ENCODE data around the gene SARS1. TPM values are rescaled to one million over a fixed set of nuclear protein-coding genes. Genes with fewer than 3 reads are reported as not detected.
"Not testable (repeated sequence)": the region's sequence is repeated elsewhere in the genome, so short reads cannot be mapped to it uniquely, and the experiment has no call there.

SARS1 gene, protein sequence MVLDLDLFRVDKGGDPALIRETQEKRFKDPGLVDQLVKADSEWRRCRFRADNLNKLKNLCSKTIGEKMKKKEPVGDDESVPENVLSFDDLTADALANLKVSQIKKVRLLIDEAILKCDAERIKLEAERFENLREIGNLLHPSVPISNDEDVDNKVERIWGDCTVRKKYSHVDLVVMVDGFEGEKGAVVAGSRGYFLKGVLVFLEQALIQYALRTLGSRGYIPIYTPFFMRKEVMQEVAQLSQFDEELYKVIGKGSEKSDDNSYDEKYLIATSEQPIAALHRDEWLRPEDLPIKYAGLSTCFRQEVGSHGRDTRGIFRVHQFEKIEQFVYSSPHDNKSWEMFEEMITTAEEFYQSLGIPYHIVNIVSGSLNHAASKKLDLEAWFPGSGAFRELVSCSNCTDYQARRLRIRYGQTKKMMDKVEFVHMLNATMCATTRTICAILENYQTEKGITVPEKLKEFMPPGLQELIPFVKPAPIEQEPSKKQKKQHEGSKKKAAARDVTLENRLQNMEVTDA
- total RNA-seq: 87.7 TPM

GRCh38 chr1:109213824-109214693 lies at the start of gene SARS1:
Gene SARS1 (plus strand): TSS chr1:109213918. CDS start chr1:109213993, 75 bp downstream.
- Histone ChIP-seq H3K27me3 (ENCODE audit: control insufficient read depth in 3 of 3, insufficient read depth in 3 of 3, low read length in 3 of 3) (no peaks in the 10 kb centered on the region), H3K4me3 (ENCODE audit: low read length in 3 of 3) (peak within 1 kb of the TSS; percentile 98 to 100 (median 100)), H3K9ac (ENCODE audit: low read depth in 1 of 3, low read length in 3 of 3) (peak within 1 kb of the TSS; percentile 92 to 94 (median 92)), H3K9me3 (ENCODE audit: control insufficient read depth in 3 of 3, low read length in 3 of 3) (no peaks in the 10 kb centered on the region), H3K36me3 (ENCODE audit: control insufficient read depth in 3 of 3, insufficient read depth in 3 of 3, low read length in 3 of 3) (no peaks in the 10 kb centered on the region), H3K4me1 (ENCODE audit: control insufficient read depth in 3 of 3, insufficient read depth in 3 of 3, low read length in 3 of 3) (peaks cover 5 to 29% (median 18%) of the 10 kb centered on the region in 3 donors), H3K27ac (ENCODE audit: low read depth, low read length) (peak within 1 kb of the TSS; percentile 91)

DNA sequence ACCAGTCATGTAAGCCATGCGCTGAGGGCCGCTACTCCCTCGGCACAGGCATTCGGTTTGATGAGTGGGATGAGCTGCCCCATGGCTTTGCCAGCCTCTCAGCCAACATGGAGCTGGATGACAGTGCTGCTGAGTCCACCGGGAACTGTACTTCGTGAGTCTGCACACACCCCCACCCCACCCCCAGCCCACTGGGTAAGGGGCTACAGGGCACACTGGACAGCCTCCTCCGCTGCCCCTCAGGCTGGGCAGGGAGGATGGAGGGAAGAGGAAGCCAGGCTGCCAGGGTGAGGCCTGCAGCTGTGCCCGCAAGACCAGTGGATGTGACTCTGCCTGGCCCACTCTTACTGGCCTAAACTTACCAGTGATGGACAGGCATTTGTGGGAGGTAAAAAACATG lies 49.2 kb upstream of the SARS1 start:
- Histone ChIP-seq H3K9me3 (ENCODE audit: control insufficient read depth in 3 of 3, low read length in 3 of 3) (no peaks in the 10 kb centered on the region), H3K4me3 (ENCODE audit: low read length in 3 of 3) (no peak overlapping the region), H3K36me3 (ENCODE audit: control insufficient read depth in 3 of 3, insufficient read depth in 3 of 3, low read length in 3 of 3) (no peaks in the 10 kb centered on the region), H3K27ac (ENCODE audit: low read depth, low read length) (no peak overlapping the region), H3K9ac (ENCODE audit: low read depth in 1 of 3, low read length in 3 of 3) (no peak overlapping the region), H3K4me1 (ENCODE audit: control insufficient read depth in 3 of 3, insufficient read depth in 3 of 3, low read length in 3 of 3) (peaks cover 2 to 8% (median 5%) of the 10 kb centered on the region in 3 donors), H3K27me3 (ENCODE audit: control insufficient read depth in 3 of 3, insufficient read depth in 3 of 3, low read length in 3 of 3) (no peaks in the 10 kb centered on the region)

GRCh38 chr1:109167001-109167506 lies 46.7 kb upstream of the SARS1 start:
- peaks cover 0 to 3% (median 3%) of the 10 kb centered on the region in 3 donors for H3K4me1 ChIP-seq (ENCODE audit: control insufficient read depth in 3 of 3, insufficient read depth in 3 of 3, low read length in 3 of 3)
- no peak overlapping the region for H3K9ac ChIP-seq (ENCODE audit: low read depth in 1 of 3, low read length in 3 of 3)
- H3K27ac ChIP-seq (ENCODE audit: low read depth, low read length): no peak overlapping the region
- H3K36me3 ChIP-seq (ENCODE audit: control insufficient read depth in 3 of 3, insufficient read depth in 3 of 3, low read length in 3 of 3): no peaks in the 10 kb centered on the region
- no peaks in the 10 kb centered on the region for H3K9me3 ChIP-seq (ENCODE audit: control insufficient read depth in 3 of 3, low read length in 3 of 3)
- H3K4me3 ChIP-seq (ENCODE audit: low read length in 3 of 3): no peak overlapping the region
- H3K27me3 ChIP-seq (ENCODE audit: control insufficient read depth in 3 of 3, insufficient read depth in 3 of 3, low read length in 3 of 3): no peaks in the 10 kb centered on the region

DNA sequence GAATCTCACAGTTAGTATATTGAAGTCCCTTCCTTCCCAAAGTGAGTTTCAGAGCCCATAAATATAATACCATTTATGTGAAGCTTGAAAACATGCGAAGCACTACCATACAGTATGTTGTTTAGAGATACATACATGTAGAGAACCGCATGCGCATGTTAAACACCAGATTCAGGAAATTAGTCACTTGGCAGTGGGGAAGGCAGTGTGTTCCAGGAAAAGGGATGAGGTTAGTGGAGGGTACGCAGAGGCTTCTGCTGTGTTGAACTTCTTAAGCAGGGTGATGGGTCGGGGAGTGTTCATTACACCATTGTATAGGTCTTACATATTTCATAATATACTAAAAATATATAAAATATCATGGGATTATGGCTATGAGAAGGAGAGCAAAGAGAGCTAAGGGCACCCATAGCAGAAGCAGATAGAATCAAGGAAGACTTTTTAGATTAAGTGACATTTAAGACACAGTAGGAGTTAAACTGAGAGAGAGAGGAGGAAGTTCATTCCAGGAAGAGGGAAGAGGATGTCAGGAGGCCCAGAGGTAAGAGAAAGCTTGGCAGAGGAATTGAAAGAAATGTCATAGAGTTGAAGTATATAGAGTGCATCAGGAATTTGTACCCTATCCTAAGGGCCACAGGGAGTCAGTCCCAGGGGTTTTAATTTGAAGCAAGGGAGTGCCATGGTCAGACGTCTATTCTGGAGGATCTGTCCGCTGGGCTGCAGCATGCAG lies 43.5 kb upstream of the SARS1 start:
- Histone ChIP-seq H3K36me3 (ENCODE audit: control insufficient read depth in 3 of 3, insufficient read depth in 3 of 3, low read length in 3 of 3) (no peaks in the 10 kb centered on the region), H3K27ac (ENCODE audit: low read depth, low read length) (no peak overlapping the region), H3K9ac (ENCODE audit: low read depth in 1 of 3, low read length in 3 of 3) (no peak overlapping the region), H3K9me3 (ENCODE audit: control insufficient read depth in 3 of 3, low read length in 3 of 3) (no peaks in the 10 kb centered on the region), H3K4me1 (ENCODE audit: control insufficient read depth in 3 of 3, insufficient read depth in 3 of 3, low read length in 3 of 3) (no peaks in the 10 kb centered on the region), H3K4me3 (ENCODE audit: low read length in 3 of 3) (no peak overlapping the region), H3K27me3 (ENCODE audit: control insufficient read depth in 3 of 3, insufficient read depth in 3 of 3, low read length in 3 of 3) (no peaks in the 10 kb centered on the region)

DNA sequence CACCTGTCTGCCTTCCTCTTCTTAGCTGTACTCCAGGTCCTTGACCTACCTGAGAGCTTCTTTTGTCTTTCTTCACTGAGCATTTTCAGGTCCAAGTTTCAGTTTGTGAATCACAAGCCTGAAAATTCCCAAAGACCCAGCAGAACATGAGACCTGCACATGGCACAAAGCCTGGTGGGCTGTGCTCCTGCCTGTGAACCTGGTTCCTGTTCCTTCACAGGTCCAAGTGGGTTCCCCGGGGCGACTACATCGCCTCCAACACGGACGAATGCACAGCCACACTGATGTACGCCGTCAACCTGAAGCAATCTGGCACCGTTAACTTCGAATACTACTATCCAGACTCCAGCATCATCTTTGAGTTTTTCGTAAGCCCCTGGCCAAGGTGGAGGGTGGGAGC lies 42.1 kb upstream of the SARS1 start:
- no peaks in the 10 kb centered on the region for H3K36me3 ChIP-seq (ENCODE audit: control insufficient read depth in 3 of 3, insufficient read depth in 3 of 3, low read length in 3 of 3)
- no peak overlapping the region for H3K9ac ChIP-seq (ENCODE audit: low read depth in 1 of 3, low read length in 3 of 3)
- no peak overlapping the region for H3K4me3 ChIP-seq (ENCODE audit: low read length in 3 of 3)
- no peak overlapping the region for H3K27ac ChIP-seq (ENCODE audit: low read depth, low read length)
- H3K4me1 ChIP-seq (ENCODE audit: control insufficient read depth in 3 of 3, insufficient read depth in 3 of 3, low read length in 3 of 3): no peaks in the 10 kb centered on the region
- no peaks in the 10 kb centered on the region for H3K27me3 ChIP-seq (ENCODE audit: control insufficient read depth in 3 of 3, insufficient read depth in 3 of 3, low read length in 3 of 3)
- no peaks in the 10 kb centered on the region for H3K9me3 ChIP-seq (ENCODE audit: control insufficient read depth in 3 of 3, low read length in 3 of 3)

GRCh38 chr1:109176349-109176748 lies 37.4 kb upstream of the SARS1 start:
- not testable (repeated sequence) for H3K4me1 ChIP-seq (ENCODE audit: control insufficient read depth in 3 of 3, insufficient read depth in 3 of 3, low read length in 3 of 3); H3K9me3 ChIP-seq (ENCODE audit: control insufficient read depth in 3 of 3, low read length in 3 of 3); H3K36me3 ChIP-seq (ENCODE audit: control insufficient read depth in 3 of 3, insufficient read depth in 3 of 3, low read length in 3 of 3); H3K27me3 ChIP-seq (ENCODE audit: control insufficient read depth in 3 of 3, insufficient read depth in 3 of 3, low read length in 3 of 3); H3K27ac ChIP-seq (ENCODE audit: low read depth, low read length); H3K9ac ChIP-seq (ENCODE audit: low read depth in 1 of 3, low read length in 3 of 3); H3K4me3 ChIP-seq (ENCODE audit: low read length in 3 of 3)

DNA sequence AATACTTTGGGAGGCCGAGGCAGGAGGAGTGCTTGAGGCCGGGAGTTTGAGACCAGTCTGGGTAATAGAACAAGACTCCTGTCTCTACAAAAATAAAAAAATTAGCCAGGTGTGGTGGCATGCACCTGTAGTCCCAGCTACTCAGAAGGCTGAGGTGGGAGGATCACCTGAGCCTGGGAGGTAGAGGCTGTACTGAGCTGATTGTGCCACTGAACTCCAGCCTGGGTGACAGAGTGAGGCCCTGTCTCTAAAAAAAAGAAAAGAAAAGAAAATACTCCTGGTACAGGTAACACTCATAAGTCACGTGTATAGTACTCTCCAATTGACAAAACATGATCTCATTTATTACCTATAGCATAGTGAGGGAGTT lies 33.0 kb upstream of the SARS1 start:
- H3K9ac ChIP-seq (ENCODE audit: low read depth in 1 of 3, low read length in 3 of 3); H3K9me3 ChIP-seq (ENCODE audit: control insufficient read depth in 3 of 3, low read length in 3 of 3); H3K27me3 ChIP-seq (ENCODE audit: control insufficient read depth in 3 of 3, insufficient read depth in 3 of 3, low read length in 3 of 3); H3K36me3 ChIP-seq (ENCODE audit: control insufficient read depth in 3 of 3, insufficient read depth in 3 of 3, low read length in 3 of 3); H3K4me3 ChIP-seq (ENCODE audit: low read length in 3 of 3); H3K4me1 ChIP-seq (ENCODE audit: control insufficient read depth in 3 of 3, insufficient read depth in 3 of 3, low read length in 3 of 3); H3K27ac ChIP-seq (ENCODE audit: low read depth, low read length): not testable (repeated sequence)

- Histone ChIP-seq H3K9ac (ENCODE audit: low read depth in 1 of 3, low read length in 3 of 3) (no peak overlapping the region), H3K27me3 (ENCODE audit: control insufficient read depth in 3 of 3, insufficient read depth in 3 of 3, low read length in 3 of 3) (no peaks in the 10 kb centered on the region), H3K4me3 (ENCODE audit: low read length in 3 of 3) (no peak overlapping the region), H3K36me3 (ENCODE audit: control insufficient read depth in 3 of 3, insufficient read depth in 3 of 3, low read length in 3 of 3) (no peaks in the 10 kb centered on the region), H3K9me3 (ENCODE audit: control insufficient read depth in 3 of 3, low read length in 3 of 3) (no peaks in the 10 kb centered on the region), H3K4me1 (ENCODE audit: control insufficient read depth in 3 of 3, insufficient read depth in 3 of 3, low read length in 3 of 3) (peaks cover 0 to 1% (median 0%) of the 10 kb centered on the region in 3 donors), H3K27ac (ENCODE audit: low read depth, low read length) (no peak overlapping the region)
These were observed 32.5 kb upstream of the SARS1 start for GRCh38 chr1:109181085-109181806.

- no peaks in the 10 kb centered on the region for H3K27me3 ChIP-seq (ENCODE audit: control insufficient read depth in 3 of 3, insufficient read depth in 3 of 3, low read length in 3 of 3)
- no peak overlapping the region for H3K27ac ChIP-seq (ENCODE audit: low read depth, low read length)
- H3K4me3 ChIP-seq (ENCODE audit: low read length in 3 of 3): no peak overlapping the region
- no peaks in the 10 kb centered on the region for H3K9me3 ChIP-seq (ENCODE audit: control insufficient read depth in 3 of 3, low read length in 3 of 3)
- no peak overlapping the region for H3K9ac ChIP-seq (ENCODE audit: low read depth in 1 of 3, low read length in 3 of 3)
- no peaks in the 10 kb centered on the region for H3K36me3 ChIP-seq (ENCODE audit: control insufficient read depth in 3 of 3, insufficient read depth in 3 of 3, low read length in 3 of 3)
- peaks cover 0 to 5% (median 2%) of the 10 kb centered on the region in 3 donors for H3K4me1 ChIP-seq (ENCODE audit: control insufficient read depth in 3 of 3, insufficient read depth in 3 of 3, low read length in 3 of 3)
These were observed 31.9 kb upstream of the SARS1 start for GRCh38 chr1:109181807-109182163.

All from skeletal muscle tissue (tissue), 4 donors.